Measurements from ENCODE around the gene SLC41A3. TPM values are rescaled to one million over a fixed set of nuclear protein-coding genes. Genes with fewer than 3 reads are reported as not detected.
A peak's percentile ranks its signal among the peaks of the same experiment; 100 is the strongest.

SLC41A3 gene
- total RNA-seq, 1 experiment from 2014 or later = 41.3 TPM

DNA sequence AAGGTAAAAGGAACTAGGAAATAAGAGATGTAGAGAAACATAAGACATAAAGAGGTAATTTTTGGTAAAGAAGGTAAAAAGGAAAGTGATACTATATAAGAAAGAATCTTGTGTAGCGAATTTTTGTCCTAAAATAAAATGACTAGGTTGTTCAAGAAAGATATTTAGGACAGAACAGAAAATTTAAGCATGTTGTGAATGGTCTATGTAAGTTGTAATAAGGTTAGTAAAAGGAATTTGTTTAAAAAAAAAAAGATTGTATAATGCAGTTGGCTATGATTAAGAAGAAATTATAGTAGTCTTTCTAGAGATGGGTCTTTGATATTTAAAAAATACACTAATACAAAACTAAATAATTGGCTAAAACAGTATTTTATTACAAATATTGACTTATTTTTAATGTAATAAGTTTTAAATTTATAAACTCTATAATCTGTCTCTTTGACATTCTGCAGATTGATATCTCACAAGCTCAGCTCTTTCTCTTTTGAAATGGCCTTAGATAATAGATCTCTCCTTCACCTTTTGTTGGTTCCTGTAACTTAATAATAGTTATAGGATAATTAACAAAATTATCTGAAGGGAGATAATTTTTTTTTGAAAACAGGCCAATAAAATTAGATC is 3.7 kb upstream of the SLC41A3 start:
- Mint-ChIP-seq H3K27me3 (ENCODE audit: insufficient read depth, unreplicated experiment) (no peaks in the 10 kb centered on the region), H3K36me3 (ENCODE audit: insufficient read depth, unreplicated experiment) (no peaks in the 10 kb centered on the region), H3K4me1 (ENCODE audit: low read depth, unreplicated experiment) (peaks cover 15% of the 10 kb centered on the region), H3K4me3 (ENCODE audit: unreplicated experiment) (no peak overlapping the region), H3K27ac (ENCODE audit: unreplicated experiment) (no peak overlapping the region), H3K9me3 (ENCODE audit: unreplicated experiment) (peaks cover 14% of the 10 kb centered on the region)
- DNase-seq = no peak
- peaks cover 27% of the 10 kb centered on the region for H3K9me3 ChIP-seq
- BruUV-seq (replicated peaks) = no TSS peak
- peaks cover 7% of the 10 kb centered on the region; the same call in 1 of the 2 replicates for H3K4me1 ChIP-seq
- no peak overlapping the region for H3K4me3 ChIP-seq (ENCODE audit: low read depth, low read length)
- no peaks in the 10 kb centered on the region for H3K36me3 ChIP-seq (ENCODE audit: control insufficient read depth, insufficient read depth, low read length)
- TF ChIP-seq, protein P1, sequence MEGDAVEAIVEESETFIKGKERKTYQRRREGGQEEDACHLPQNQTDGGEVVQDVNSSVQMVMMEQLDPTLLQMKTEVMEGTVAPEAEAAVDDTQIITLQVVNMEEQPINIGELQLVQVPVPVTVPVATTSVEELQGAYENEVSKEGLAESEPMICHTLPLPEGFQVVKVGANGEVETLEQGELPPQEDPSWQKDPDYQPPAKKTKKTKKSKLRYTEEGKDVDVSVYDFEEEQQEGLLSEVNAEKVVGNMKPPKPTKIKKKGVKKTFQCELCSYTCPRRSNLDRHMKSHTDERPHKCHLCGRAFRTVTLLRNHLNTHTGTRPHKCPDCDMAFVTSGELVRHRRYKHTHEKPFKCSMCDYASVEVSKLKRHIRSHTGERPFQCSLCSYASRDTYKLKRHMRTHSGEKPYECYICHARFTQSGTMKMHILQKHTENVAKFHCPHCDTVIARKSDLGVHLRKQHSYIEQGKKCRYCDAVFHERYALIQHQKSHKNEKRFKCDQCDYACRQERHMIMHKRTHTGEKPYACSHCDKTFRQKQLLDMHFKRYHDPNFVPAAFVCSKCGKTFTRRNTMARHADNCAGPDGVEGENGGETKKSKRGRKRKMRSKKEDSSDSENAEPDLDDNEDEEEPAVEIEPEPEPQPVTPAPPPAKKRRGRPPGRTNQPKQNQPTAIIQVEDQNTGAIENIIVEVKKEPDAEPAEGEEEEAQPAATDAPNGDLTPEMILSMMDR (IDR thresholded peaks at IDR 0.05; ENCODE audit: insufficient read depth in 1 of 2, low read depth in 1 of 2, low read length in 1 of 2, severe bottlenecking in 1 of 2, unreplicated experiment in 1 of 2) = no peak
- POLR2A ChIA-PET = no interaction called here
- CTCF ChIA-PET = no interaction called here
- no peaks in the 10 kb centered on the region for H3K27me3 ChIP-seq (replicated peaks; ENCODE audit: control insufficient read depth, insufficient read depth, low read length)
- intact Hi-C loops (cut with micrococcal nuclease; ENCODE audit: unreplicated experiment) = loop anchor here (10.0 kb wide), 1 partner anchor 173 kb away; no protein-coding TSS in a partner anchor

DNA sequence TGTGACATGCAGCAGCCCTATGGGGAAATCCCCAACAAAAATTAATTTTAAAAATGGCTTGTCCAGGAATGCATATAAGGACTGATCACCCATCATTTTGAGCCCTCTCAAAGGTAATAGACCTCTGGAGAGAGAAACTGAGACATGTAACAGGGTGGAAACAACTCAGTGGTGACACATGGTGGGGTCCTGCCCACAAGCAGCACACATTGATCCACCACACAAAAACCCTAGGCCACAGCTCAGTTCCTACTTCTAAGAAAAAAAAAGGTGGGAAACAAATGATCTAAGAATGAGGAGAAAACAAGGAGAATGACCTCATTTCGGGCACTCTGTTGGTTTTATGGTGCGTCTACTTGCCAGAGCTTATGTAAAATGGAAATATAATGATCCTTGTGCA is 1.9 kb upstream of the SLC41A3 start:
- Histone ChIP-seq H3K4me1 (peaks cover 7% of the 10 kb centered on the region; the same call in 1 of the 2 replicates), H3K9me3 (peaks cover 23% of the 10 kb centered on the region), H3K27me3 (replicated peaks; ENCODE audit: control insufficient read depth, insufficient read depth, low read length) (no peaks in the 10 kb centered on the region), H3K4me3 (ENCODE audit: low read depth, low read length) (no peak overlapping the region), H3K36me3 (ENCODE audit: control insufficient read depth, insufficient read depth, low read length) (no peaks in the 10 kb centered on the region)
- CTCF ChIA-PET = no interaction called here
- POLR2A ChIA-PET = no interaction called here
- H3K4me1 Mint-ChIP-seq (ENCODE audit: low read depth, unreplicated experiment) = peaks cover 15% of the 10 kb centered on the region
- DNase-seq = no peak
- H3K36me3 Mint-ChIP-seq (ENCODE audit: insufficient read depth, unreplicated experiment) = no peaks in the 10 kb centered on the region
- BruUV-seq (replicated peaks) = no TSS peak
- TF ChIP-seq, protein P1 (IDR thresholded peaks at IDR 0.05; ENCODE audit: insufficient read depth in 1 of 2, low read depth in 1 of 2, low read length in 1 of 2, severe bottlenecking in 1 of 2, unreplicated experiment in 1 of 2) = no peak
- peaks cover 5% of the 10 kb centered on the region for H3K9me3 Mint-ChIP-seq (ENCODE audit: unreplicated experiment)
- intact Hi-C loops (cut with micrococcal nuclease; ENCODE audit: unreplicated experiment) = loop anchor here (10.0 kb wide), 1 partner anchor 171 kb away; no protein-coding TSS in a partner anchor
- H3K27me3 Mint-ChIP-seq (ENCODE audit: insufficient read depth, unreplicated experiment) = no peaks in the 10 kb centered on the region
- no peak overlapping the region for H3K4me3 Mint-ChIP-seq (ENCODE audit: unreplicated experiment)
- no peak overlapping the region for H3K27ac Mint-ChIP-seq (ENCODE audit: unreplicated experiment)

DNA sequence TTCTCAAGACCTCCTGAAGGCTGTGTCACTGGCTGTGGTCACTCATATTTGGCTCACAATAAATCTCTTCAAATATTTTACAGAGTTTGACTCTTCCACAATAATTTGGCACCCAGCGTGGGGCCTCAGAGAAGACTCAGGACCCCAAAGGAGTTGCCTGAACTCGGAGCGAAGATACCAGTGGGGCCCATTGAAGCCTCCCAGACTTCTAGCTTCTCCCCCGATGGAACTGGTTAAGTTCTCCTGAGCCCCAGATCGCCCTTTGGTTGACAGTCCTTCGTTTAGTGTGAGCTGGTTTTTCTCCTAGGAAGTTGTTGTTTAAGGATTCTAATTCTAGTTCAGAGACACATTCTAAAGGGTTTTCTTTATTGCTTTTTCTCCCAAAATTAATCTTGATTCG is 1.4 kb upstream of the SLC41A3 start:
- no TSS peak for BruUV-seq (replicated peaks)
- Mint-ChIP-seq H3K36me3 (ENCODE audit: insufficient read depth, unreplicated experiment) (no peaks in the 10 kb centered on the region), H3K27me3 (ENCODE audit: insufficient read depth, unreplicated experiment) (no peaks in the 10 kb centered on the region), H3K9me3 (ENCODE audit: unreplicated experiment) (no peaks in the 10 kb centered on the region), H3K27ac (ENCODE audit: unreplicated experiment) (peak overlapping the region; percentile 85), H3K4me1 (ENCODE audit: low read depth, unreplicated experiment) (peaks cover 15% of the 10 kb centered on the region), H3K4me3 (ENCODE audit: unreplicated experiment) (peak overlapping the region; percentile 81)
- H3K9me3 ChIP-seq = peaks cover 23% of the 10 kb centered on the region
- ChIA-PET CTCF (no interaction called here), POLR2A (no interaction called here)
- intact Hi-C loops (cut with micrococcal nuclease; ENCODE audit: unreplicated experiment) = loop anchor here (10.0 kb wide), 1 partner anchor 170 kb away; no protein-coding TSS in a partner anchor
- H3K4me3 ChIP-seq (ENCODE audit: low read depth, low read length) = no peak overlapping the region; the same call in 1 of the 2 replicates
- no peak for DNase-seq
- peaks cover 7% of the 10 kb centered on the region; the same call in 1 of the 2 replicates for H3K4me1 ChIP-seq
- TF ChIP-seq, protein P1 (IDR thresholded peaks at IDR 0.05; ENCODE audit: insufficient read depth in 1 of 2, low read depth in 1 of 2, low read length in 1 of 2, severe bottlenecking in 1 of 2, unreplicated experiment in 1 of 2) = no peak
- H3K36me3 ChIP-seq (ENCODE audit: control insufficient read depth, insufficient read depth, low read length) = no peaks in the 10 kb centered on the region
- H3K27me3 ChIP-seq (replicated peaks; ENCODE audit: control insufficient read depth, insufficient read depth, low read length) = no peaks in the 10 kb centered on the region
